NCI-H1694 (cell line): ENCODE data around the gene MCUR1.
"Not testable (repeated sequence)": the region's sequence is repeated elsewhere in the genome, so short reads cannot be mapped to it uniquely, and the experiment has no call there.

ENCODE experiments used
- DNase-seq: peaks from one replicate; lab custom pipeline; 2025; lab: John Stamatoyannopoulos, UW

The MCUR1 gene, protein sequence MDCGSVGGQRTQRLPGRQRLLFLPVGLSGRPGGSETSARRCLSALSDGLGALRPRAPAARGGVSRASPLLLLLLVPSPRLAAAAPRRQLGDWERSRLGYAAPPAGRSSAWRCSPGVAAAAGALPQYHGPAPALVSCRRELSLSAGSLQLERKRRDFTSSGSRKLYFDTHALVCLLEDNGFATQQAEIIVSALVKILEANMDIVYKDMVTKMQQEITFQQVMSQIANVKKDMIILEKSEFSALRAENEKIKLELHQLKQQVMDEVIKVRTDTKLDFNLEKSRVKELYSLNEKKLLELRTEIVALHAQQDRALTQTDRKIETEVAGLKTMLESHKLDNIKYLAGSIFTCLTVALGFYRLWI

GRCh38 chr6:13814176-13814937 lies at the start of gene MCUR1:
MCUR1 (minus strand) TSS chr6:13814557; CDS start chr6:13814429, 128 bp downstream.
- peak; percentile 43 for DNase-seq

- no peak for DNase-seq
Measured at GRCh38 chr6:13863699-13864155, 49.4 kb upstream of the MCUR1 start.

DNA sequence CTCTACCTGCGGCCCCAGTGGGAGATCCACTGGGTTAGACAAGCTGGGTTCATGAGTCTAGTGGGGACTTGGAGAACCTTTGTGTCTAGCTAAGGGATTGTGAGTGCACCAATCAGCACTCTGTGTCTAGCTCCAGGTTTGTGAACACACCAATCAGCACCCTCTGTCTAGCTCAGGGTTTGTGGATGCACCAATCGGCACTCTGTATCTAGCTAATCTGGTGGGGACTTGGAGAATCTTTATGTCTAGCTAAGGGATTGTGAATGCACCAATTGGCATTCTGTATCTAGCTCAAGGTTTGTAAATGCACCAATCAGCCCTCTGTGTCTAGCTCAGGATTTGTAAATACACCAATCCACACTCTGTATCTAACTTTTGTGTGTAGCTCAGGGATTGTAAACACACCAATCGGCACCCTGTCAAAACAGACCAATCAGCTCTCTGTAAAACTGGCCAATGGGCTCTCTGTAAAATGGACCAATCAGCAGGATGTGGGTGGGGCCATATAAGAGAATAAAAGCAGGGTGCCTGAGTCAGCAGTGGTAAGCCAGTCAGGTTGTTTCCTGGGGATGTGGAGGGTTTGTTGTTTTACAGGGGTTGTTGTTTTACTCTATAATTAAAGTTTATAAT lies 46.3 kb upstream of the MCUR1 start:
- DNase-seq, result not testable (repeated sequence)

- no peak for DNase-seq
Measured at GRCh38 chr6:13859871-13860555, 45.7 kb upstream of the MCUR1 start.

GRCh38 chr6:13854716-13855250 lies 40.4 kb upstream of the MCUR1 start:
- no peak for DNase-seq

DNA sequence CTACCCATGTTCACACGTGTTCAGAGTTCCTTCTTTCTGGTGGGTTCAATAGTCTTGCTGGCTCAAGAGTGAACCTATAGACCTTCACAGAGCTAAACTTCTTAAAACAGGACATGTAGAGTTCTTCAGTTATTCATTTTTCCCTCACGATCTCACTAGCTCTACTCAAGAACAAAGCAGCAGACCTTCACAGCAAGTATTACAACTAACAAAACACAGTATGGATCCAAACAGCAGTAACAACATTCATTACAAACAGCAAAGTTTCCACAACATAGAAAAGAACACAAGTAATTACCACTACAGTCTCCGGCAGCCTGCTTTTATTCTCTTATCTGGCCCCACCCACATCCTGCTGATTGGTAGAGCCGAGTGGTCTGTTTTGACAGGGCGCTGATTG lies 39.5 kb upstream of the MCUR1 start:
- DNase-seq, result no peak

DNA sequence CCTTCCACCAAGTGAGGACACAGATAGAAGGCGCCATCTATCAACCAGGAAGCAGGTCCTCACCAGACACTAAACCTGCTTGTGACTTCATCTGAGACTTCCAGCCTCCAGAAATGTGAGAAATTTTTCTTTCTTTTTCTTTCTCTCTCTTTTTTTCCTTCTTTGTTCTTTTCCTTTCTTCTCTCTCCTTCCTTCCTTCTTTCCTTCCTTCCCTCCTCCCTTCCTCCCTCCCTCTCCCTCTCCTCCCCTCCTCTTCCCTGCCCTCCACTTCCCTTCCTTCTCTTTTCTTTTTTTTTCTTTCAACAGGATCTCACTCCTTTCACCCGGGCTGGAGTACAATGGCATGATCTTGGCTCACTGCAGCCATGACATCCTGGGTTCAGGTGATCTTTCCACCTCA lies 37.4 kb upstream of the MCUR1 start:
- DNase-seq, result no peak

DNA sequence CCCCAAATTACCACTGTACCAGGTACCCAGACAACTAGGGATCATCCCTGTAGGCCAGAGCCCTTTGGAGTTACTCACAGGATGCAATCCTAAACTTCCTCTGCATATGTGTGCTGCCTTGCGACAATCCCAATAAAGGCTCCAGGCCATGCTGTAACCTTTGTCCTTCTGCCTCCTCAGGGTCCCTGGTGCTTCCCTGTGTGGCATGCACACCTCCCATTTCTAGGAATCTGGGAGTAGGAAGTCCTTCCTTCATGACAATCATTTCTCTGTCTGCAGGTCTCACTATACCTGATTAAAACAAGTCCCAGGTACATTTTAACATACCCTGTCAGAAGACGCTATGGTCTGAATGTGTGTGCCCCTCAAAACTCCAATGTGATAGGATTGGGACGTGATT lies 37.0 kb upstream of the MCUR1 start:
- no peak for DNase-seq

GRCh38 chr6:13850690-13851089 lies 36.3 kb upstream of the MCUR1 start:
- DNase-seq, result not testable (repeated sequence)

DNA sequence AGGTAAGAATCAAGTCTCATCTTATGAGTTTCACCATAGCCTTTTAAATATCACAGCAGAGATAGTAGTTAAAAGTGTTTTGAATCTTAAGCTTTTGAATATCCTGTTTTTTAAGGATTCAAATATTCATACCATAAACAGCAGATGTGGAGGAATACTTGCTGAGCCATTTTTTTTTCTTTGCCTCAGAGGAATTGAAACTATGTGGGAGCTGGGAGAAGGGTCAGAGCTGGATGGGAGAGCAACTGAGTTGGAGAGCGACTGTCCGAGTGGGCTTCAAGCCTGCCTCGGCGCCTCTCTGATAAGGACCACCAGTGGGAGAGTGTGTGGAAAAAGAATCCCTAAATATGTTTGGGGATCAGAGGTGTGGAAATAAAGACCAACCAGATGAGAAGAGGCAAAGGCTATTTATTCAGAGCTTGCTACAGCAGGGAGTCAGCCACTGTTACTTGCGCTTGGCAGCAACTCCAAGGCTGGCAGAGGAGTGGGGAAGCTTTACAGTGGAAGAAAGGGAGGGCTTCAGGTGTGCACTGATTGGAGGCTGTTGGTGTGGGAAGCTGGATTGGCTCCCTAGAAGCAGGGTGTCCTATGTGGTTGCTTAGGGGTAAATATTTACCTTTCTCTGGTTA lies 34.3 kb upstream of the MCUR1 start:
- DNase-seq, result no peak

- no peak for DNase-seq
Measured at GRCh38 chr6:13847326-13848050, 33.1 kb upstream of the MCUR1 start.

- DNase-seq, result no peak
Measured at GRCh38 chr6:13846841-13847240, 32.5 kb upstream of the MCUR1 start.

DNA sequence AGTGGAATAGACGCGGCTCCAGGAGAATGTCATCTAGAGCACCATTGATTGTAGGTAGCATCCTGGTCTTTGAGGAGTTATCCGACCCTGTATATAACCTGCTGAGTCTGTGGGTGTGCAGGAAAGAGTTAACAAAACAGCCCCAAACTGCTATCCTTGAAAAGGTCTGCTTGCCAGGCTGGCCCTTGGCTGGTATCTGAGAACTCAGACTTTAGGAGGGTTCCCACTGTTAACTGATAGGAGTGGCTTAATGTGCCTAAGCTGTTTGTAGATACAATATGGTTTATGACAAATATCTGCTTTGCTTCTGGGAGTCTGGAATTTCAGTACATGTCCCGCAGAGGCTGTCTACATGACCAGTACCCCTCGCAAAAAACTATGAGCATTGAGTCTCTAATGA lies 27.6 kb upstream of the MCUR1 start:
- DNase-seq, result no peak

- no peak for DNase-seq
Measured at GRCh38 chr6:13838616-13839015, 24.3 kb upstream of the MCUR1 start.

- no peak for DNase-seq
Measured at GRCh38 chr6:13836170-13836569, 21.8 kb upstream of the MCUR1 start.

DNA sequence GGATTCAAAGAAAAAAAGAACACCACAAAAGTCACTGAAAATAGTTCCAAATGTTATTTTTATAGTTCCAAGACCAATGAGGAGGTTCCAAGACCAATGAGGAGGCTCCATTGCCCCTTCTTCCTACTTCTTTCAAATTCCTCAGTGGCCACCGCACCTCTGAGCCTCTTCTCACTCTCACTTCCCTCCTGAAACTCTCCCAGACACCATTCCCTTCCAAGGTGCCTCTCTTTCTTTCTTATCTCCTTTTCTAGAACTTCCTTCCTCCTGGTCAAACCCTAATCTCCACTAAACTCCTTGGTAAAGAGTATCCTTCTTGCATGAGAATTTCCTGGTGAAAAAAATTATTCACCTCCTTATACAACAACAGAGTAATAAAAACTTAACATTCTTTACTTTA lies 20.4 kb upstream of the MCUR1 start:
- no peak for DNase-seq

DNA sequence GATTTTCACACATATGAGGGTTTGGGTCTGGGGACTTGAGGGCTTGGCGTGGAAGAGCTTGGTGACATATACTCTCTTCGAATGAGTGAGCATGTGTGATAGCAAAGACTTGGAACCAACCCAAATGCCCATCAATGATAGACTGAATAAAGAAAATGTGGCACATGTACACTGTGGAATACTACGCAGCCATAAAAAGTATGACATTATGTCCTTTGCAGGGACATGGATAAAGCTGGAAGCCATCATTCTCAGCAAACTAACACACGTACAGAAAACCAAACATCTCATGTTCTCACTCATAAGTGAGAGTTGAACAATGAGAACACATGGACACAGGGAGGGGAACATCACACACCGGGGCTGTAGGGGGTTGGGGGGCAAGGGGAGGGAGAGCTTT lies 19.7 kb upstream of the MCUR1 start:
- DNase-seq, result not testable (repeated sequence)

DNA sequence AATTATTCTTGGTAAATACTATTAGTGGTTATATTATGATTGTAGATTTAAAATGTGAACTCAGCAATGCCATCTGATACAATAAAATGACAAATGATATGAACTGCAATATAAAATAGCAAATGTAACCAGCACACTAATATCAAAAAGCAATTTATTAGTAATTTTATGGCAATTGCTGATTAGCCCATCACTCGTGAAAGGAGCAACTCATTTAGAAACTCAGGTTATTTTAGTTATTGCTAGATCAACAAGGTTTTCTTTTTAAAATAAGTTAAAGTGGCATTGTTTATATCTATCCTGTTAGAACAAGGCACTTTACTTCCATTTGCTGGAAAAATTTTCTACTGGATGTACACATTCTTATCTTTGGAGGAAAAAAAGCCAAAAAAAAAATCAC lies 18.4 kb upstream of the MCUR1 start:
- DNase-seq, result no peak

- no peak for DNase-seq
Measured at GRCh38 chr6:13831615-13832014, 17.3 kb upstream of the MCUR1 start.

DNA sequence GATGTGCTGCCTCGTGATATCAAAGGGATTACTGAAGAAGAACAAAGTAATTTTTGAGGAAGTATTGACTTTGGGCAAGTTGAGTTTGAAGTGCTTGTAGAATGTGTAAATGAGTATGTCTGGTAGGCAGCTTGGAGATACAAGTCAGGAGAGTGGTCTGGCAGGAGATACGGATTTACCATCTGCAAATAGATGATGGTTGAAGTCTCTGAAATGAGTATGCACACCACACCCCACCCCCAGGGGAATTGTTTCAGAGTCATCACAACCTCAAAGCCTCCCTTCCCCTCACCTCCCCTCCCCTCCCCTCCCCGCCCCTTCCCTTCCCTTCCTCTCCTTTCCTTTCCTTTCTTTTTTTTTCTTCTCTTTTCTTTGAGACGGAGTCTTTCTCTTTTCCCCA lies 16.4 kb upstream of the MCUR1 start:
- DNase-seq, result no peak

GRCh38 chr6:13829419-13829818 lies 15.1 kb upstream of the MCUR1 start:
- DNase-seq, result not testable (repeated sequence)
